SK-N-MC (cell line): Measurements from ENCODE around the gene CDO1.
"Not testable (repeated sequence)": the region's sequence is repeated elsewhere in the genome, so short reads cannot be mapped to it uniquely, and the experiment has no call there.

Experiments
- DNase-seq: peaks from one replicate; pipeline ENCODE4 v3.0.0-alpha.2; 2011; ENCODE audit warnings: low read depth, low spot score
- H3K27ac ChIP-seq: fragments of 200-600 bp; sonication (generic); 2 replicates; pipeline ENCODE4 v1.5.1; 2016; ENCODE audit warnings: mixed run types
- H3K36me3 ChIP-seq: fragments of 200-600 bp; sonication (generic); 2 replicates; pipeline ENCODE4 v1.6.1; 2017; ENCODE audit warnings: antibody characterized with exemption, low read length, mixed read lengths; ENCODE audit not compliant: insufficient read depth
- H3K4me3 ChIP-seq: fragments of 200-600 bp; sonication (generic); 2 replicates; pipeline ENCODE4 v1.5.1; 2016
- H3K9ac ChIP-seq: fragments of 200-600 bp; sonication (generic); 2 replicates; pipeline ENCODE4 v1.8.0; 2017; ENCODE audit warnings: mixed run types, mixed read lengths; ENCODE audit not compliant: insufficient read length
- H3K9me3 ChIP-seq: fragments of 200-600 bp; sonication (generic); 2 replicates; pipeline ENCODE4 v1.6.1; 2017; ENCODE audit warnings: low read depth, mild to moderate bottlenecking, antibody characterized with exemption, low read length, moderate library complexity, mixed read lengths
- EZH2 ChIP-seq: fragments of 200-600 bp; sonication (generic); IDR thresholded peaks from one replicate; pipeline ENCODE4 v1.6.1; 2017; ENCODE audit warnings: antibody characterized with exemption
- FOXP2 ChIP-seq: optimal IDR thresholded peaks from 2 replicates; pipeline ENCODE3; 2011; ENCODE audit warnings: mild to moderate bottlenecking, moderate library complexity; ENCODE audit not compliant: insufficient read depth; ENCODE audit errors: extremely low read length, control extremely low read depth
- POLR2AphosphoS5 ChIP-seq: IDR thresholded peaks from 2 replicates; pipeline ENCODE4 v1.6.1; 2012; ENCODE audit warnings: mild to moderate bottlenecking, low read depth, low read length, borderline replicate concordance

CDO1 gene

DNA sequence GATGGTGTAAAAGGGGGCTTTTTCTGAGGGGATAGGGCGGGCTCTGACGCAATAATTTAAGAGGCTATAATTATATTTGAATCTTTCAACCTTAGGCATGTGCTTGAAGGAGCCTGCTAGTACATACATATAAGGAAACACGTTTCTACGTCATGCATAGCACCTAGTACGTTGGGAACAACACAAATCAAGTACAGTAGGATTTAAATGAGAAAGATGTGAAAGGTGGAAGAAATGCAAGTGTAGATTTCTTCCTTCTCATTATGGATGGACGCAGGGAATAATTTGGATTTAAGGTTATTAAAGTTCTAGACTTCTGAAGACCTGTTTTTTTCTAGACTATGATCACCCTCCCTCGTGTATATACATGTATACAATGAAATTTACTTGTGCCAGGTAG, 927 bp upstream of the CDO1 start:
- TF ChIP-seq EZH2 (no peak), POLR2AphosphoS5 (no peak), FOXP2 (no peak)

DNA sequence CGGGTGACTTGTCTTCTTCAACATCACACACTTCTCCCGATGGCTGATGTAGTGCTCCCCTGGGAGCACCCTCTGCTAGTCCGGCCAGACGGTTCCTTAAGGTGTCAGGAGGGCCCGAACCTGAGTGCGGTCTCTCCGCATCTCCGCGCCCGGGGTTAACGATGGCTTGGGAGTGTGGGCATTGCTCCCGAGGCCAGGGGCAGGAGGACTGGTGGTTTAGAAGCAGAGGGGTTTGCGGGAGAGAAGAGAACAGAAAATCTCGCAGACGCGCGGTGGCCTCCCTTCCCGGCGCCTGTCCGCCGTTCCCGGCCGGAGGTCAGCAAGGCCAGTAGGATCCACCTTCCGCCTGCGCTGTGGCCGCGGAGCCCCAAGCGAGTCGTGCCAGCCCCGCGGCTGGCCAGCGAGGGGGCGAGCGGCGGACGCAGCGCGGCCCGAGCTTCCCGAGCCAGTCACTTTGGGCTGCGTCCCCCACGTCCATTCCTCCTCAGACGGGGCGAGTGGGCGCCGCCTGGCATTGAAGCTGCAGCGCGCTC, 700 bp downstream of the CDO1 start:
- Histone ChIP-seq H3K9me3 (no peaks in the 10 kb centered on the region), H3K36me3 (no peaks in the 10 kb centered on the region), H3K4me3 (peak overlapping the region; percentile 80), H3K9ac (no peak overlapping the region), H3K27ac (no peak overlapping the region)
- DNase-seq, result no peak
- TF ChIP-seq POLR2AphosphoS5 (no peak), FOXP2 (no peak), EZH2 (peak; percentile 76)

More for the DNA sequence above, 927 bp upstream of the CDO1 start:
- no peaks in the 10 kb centered on the region for H3K9me3 ChIP-seq
- H3K4me3 ChIP-seq, result no peak overlapping the region
- H3K36me3 ChIP-seq, result no peaks in the 10 kb centered on the region
- no peak overlapping the region for H3K9ac ChIP-seq
- H3K27ac ChIP-seq, result no peak overlapping the region
- DNase-seq, result no peak

DNA sequence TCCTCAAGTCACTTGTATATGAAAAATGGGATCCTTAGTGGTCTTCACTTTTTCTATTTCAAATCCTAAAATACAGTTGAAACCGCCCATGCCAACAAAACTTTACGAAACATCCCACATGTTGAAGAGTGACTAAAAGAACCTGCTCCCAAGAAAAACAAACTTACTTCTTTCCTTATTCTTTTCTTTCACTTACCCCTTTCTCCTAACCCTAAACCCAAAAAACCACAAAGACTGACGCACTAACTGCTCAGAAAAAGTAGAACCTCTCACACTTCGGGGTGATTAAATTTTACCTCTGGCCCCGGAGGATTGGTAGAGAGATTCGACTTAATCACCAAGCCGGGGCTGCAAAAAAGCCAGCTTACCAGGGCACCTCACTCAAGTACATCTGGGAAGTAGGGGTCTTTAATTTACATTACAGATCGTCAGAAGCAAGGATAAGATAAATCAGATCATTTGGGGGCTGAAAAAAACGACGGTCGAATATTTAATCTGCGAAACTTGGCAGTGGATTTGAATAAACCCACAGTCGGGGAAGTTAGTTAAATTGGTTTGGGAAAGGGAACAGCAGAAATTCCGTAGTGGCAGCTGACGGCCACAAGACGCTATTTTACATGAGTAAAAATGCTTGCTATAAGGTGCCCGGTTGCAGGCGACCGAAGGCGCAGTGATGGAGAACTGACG, 1.3 kb downstream of the CDO1 start:
- H3K9ac ChIP-seq, result no peak overlapping the region
- H3K36me3 ChIP-seq, result no peaks in the 10 kb centered on the region
- H3K9me3 ChIP-seq, result no peaks in the 10 kb centered on the region
- TF ChIP-seq EZH2 (no peak), FOXP2 (no peak), POLR2AphosphoS5 (no peak)
- H3K27ac ChIP-seq, result no peak overlapping the region
- peak overlapping the region; percentile 80 for H3K4me3 ChIP-seq
- no peak for DNase-seq

DNA sequence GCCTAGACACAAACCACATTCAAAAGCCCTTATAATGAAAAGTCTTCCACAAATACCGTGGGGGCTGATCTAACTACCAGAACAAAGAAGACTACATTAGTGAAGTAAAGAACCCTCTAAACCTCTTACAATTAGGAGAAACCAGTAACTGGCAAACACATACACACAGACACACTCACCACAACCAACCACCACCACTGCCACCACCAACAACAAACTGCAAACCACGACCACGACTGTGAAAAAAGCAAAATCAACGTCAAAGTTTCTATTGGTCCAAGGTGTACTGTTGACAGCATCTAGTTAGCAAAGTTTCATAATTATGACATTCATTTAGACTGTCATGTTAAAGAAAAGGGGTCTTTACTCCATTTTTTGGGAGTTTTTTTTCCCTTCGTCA, 2.7 kb downstream of the CDO1 start:
- H3K4me3 ChIP-seq, result no peak overlapping the region
- no peaks in the 10 kb centered on the region for H3K9me3 ChIP-seq
- TF ChIP-seq POLR2AphosphoS5 (no peak), EZH2 (no peak), FOXP2 (no peak)
- no peak overlapping the region for H3K9ac ChIP-seq
- no peaks in the 10 kb centered on the region for H3K36me3 ChIP-seq
- DNase-seq, result no peak
- no peak overlapping the region for H3K27ac ChIP-seq

DNA sequence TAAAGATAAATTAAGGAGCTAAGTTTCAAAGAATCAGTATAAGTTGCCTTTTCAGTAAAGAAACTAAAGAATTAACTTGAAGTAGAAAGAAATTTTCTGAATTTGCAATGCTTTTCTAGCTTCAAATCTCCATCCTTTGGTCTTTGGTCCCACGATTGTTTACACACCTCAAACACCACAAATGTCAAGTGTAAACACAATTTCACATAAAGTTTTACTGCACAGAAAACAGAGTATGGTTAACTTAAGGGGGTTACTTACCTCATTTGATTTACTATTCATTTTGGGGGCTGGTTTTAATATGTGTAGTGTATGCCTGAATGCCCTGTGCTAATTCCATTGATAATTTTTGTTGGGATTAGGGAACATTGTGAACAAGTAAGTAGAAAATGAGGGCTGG, 4.1 kb downstream of the CDO1 start:
- H3K36me3 ChIP-seq, result no peaks in the 10 kb centered on the region
- no peak overlapping the region for H3K9ac ChIP-seq
- H3K4me3 ChIP-seq, result no peak overlapping the region
- TF ChIP-seq POLR2AphosphoS5 (no peak), FOXP2 (no peak), EZH2 (no peak)
- H3K27ac ChIP-seq, result no peak overlapping the region
- DNase-seq, result no peak
- no peaks in the 10 kb centered on the region for H3K9me3 ChIP-seq

DNA sequence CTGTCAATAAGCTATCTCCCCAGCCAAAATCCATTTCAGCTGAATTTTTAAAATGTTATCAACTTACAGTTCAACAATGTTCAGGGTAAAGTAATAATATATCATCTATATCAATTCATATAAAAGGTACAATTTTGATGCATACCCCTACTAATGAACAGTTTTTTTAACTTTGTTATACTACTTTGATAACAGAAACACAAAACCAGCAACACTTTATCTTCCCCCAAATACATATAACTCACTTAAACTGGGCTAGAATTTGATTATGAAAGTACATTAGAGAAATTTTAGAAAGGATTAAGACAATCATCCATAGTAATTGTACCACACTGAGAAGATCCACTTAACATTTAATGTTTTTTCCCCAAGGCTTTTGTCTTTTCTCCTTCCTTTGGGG, 5.1 kb downstream of the CDO1 start:
- TF ChIP-seq POLR2AphosphoS5, result no peak
- TF ChIP-seq FOXP2, result no peak
- no peak for TF ChIP-seq EZH2
- Histone ChIP-seq H3K36me3 (no peaks in the 10 kb centered on the region), H3K9ac (no peak overlapping the region), H3K4me3 (no peak overlapping the region), H3K27ac (no peak overlapping the region), H3K9me3 (no peaks in the 10 kb centered on the region)
- no peak for DNase-seq

DNA sequence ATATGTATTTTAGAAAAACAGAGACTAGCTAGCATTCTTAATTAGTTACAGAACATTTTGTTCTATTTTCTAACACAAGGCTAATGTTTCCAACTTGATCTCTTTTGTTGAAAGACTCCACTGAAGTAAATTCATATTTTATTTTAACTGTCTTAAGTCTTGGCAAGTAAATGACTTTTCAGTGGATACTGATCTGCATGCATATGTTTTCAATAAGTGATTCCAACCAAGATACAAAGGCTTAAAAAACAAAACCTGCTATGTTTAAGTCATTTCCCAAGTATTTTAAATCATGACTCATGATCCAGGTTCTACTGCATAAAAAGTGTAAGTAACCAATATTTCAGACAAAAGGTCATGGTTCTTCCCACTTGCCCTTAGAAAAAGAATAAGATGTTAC, 5.7 kb downstream of the CDO1 start:
- no peak for DNase-seq
- H3K36me3 ChIP-seq, result no peaks in the 10 kb centered on the region
- no peaks in the 10 kb centered on the region for H3K9me3 ChIP-seq
- no peak for TF ChIP-seq EZH2
- no peak overlapping the region for H3K4me3 ChIP-seq
- no peak overlapping the region for H3K27ac ChIP-seq
- H3K9ac ChIP-seq, result no peak overlapping the region

DNA sequence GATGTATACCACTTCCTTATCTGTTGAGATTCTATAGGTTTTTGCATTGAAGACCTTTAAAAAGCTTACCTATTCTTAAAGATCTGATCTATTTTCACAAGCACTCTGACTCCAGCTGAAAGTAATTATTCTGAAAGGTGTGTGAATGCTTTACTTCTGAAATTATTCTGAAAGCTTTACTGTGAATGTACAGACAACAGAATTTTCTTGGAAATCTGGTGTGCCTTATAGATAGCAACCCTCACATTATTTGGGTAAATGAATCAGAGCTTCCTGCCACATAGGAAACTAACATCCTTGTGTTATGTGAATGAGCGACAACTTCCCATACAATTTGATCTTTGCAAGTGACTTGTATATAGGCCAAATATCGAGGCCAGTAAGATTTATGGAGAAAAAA, 6.5 kb downstream of the CDO1 start:
- TF ChIP-seq EZH2, result no peak

DNA sequence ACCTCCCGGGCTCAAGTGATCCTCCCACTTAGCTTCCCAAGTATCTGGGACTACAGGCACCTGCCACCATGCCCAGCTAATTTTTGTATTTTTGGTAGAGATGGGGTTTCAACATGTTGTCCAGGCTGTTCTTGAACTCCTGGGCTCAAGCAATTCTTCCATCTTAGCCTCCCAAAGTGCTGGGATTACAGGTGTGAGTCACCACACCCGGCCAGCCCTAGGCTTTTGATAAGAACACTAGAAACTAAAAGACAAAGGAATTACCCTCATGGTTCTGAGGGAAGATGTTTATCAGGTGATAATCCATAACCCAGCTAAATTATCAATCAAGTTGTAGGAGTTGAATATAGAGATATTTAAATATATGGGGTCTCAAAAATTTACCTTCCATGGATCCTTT, 8.4 kb downstream of the CDO1 start:
- H3K4me3 ChIP-seq, H3K9ac ChIP-seq, H3K36me3 ChIP-seq, DNase-seq, H3K27ac ChIP-seq, H3K9me3 ChIP-seq: not testable (repeated sequence)

More for the DNA sequence above, 6.5 kb downstream of the CDO1 start:
- Histone ChIP-seq H3K9ac (no peak overlapping the region), H3K36me3 (no peaks in the 10 kb centered on the region), H3K4me3 (no peak overlapping the region), H3K27ac (no peak overlapping the region), H3K9me3 (no peaks in the 10 kb centered on the region)
- no peak for DNase-seq
